ENCODE results near the gene C16orf46. TPM values are rescaled to one million over a fixed set of nuclear protein-coding genes. Genes with fewer than 3 reads are reported as not detected.

The C16orf46 gene
- total and polyA plus RNA-seq, 2 of the 13 experiments (the other 11 are each of a cell fraction or from before 2014, with no cell fraction given) = 0.38 to 0.55 TPM

DNA sequence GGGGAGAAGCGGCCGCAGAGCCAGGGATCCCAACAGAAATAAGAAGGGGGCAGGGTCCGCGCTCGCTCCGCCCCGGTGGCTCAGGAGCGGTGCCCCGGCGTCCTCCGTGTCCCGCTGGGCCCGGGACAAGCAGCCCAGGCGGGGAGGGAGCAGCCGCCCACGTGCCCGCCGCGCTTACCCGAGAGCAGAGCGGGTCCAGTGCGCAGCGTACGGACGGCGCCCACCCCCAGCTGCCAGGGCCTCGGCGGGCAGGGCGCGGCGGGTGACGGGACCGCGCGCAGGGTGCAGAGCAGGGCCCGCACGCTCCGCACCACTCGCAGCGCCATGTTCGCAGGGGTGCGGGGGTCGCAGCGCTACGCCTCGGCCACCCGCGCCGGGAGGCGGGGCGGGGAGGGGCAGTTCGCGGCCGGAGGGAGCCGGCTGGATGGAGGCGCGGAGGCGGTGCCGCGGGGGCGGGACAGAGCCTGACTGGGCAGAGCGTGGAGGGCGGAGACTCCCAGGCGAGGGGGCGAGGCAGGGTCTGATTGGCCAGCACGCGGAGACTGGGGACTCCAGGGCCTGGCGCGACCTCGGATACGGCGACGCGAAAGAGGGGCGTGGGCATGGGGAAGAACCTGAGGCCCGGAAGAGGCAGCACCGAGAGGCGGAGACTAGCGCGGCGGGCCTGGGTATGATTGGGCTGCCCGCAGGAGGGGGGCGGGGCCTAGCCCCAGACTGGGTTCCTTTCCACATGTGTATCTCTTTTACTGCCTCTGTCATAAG, 19.1 kb upstream of the C16orf46 start, which contains the start of gene GCSH (continued):
- TF ChIP-seq, protein P1, sequence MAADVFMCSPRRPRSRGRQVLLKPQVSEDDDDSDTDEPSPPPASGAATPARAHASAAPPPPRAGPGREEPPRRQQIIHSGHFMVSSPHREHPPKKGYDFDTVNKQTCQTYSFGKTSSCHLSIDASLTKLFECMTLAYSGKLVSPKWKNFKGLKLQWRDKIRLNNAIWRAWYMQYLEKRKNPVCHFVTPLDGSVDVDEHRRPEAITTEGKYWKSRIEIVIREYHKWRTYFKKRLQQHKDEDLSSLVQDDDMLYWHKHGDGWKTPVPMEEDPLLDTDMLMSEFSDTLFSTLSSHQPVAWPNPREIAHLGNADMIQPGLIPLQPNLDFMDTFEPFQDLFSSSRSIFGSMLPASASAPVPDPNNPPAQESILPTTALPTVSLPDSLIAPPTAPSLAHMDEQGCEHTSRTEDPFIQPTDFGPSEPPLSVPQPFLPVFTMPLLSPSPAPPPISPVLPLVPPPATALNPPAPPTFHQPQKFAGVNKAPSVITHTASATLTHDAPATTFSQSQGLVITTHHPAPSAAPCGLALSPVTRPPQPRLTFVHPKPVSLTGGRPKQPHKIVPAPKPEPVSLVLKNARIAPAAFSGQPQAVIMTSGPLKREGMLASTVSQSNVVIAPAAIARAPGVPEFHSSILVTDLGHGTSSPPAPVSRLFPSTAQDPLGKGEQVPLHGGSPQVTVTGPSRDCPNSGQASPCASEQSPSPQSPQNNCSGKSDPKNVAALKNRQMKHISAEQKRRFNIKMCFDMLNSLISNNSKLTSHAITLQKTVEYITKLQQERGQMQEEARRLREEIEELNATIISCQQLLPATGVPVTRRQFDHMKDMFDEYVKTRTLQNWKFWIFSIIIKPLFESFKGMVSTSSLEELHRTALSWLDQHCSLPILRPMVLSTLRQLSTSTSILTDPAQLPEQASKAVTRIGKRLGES (CRISPR knock-in tag; IDR thresholded peaks at IDR 0.05; ENCODE audit: borderline replicate concordance) = no peak
- no peak for TF ChIP-seq NPAS2 (CRISPR knock-in tag; IDR thresholded peaks at IDR 0.05; ENCODE audit: borderline replicate concordance)
- TF ChIP-seq ZFP82 (CRISPR knock-in tag; IDR thresholded peaks at IDR 0.05; ENCODE audit: borderline replicate concordance) = 0 out of 2 replicates have a peak, but pooled peaks have one; percentile 10
- TF ChIP-seq MEIS2 (CRISPR knock-in tag; IDR thresholded peaks at IDR 0.05) = 0 out of 2 replicates have a peak, but pooled peaks have one; percentile 52
- TF ChIP-seq ZNF235 (CRISPR knock-in tag; IDR thresholded peaks at IDR 0.05; ENCODE audit: borderline replicate concordance) = no peak
- TF ChIP-seq MYNN (CRISPR knock-in tag; IDR thresholded peaks at IDR 0.05; ENCODE audit: low read depth) = 0 out of 2 replicates have a peak, but pooled peaks have one; percentile 18
- no peak for TF ChIP-seq U2AF1 (optimal IDR thresholded peaks at IDR 0.05; ENCODE audit: low read depth, low read length)
- no peak for TF ChIP-seq ZNF350 (CRISPR knock-in tag; IDR thresholded peaks at IDR 0.05; ENCODE audit: borderline replicate concordance, low read depth)
- TF ChIP-seq HDAC6 (IDR thresholded peaks at IDR 0.05; ENCODE audit: low read depth, low read length) = no peak
- TF ChIP-seq CBX2 (IDR thresholded peaks at IDR 0.05; ENCODE audit: low read depth, low read length) = no peak
- no peak for TF ChIP-seq CBX2 (CRISPR knock-in tag; IDR thresholded peaks at IDR 0.05; ENCODE audit: low read depth)
- TF ChIP-seq TEAD2 (CRISPR knock-in tag; IDR thresholded peaks at IDR 0.05) = no peak
- TF ChIP-seq, protein P2, sequence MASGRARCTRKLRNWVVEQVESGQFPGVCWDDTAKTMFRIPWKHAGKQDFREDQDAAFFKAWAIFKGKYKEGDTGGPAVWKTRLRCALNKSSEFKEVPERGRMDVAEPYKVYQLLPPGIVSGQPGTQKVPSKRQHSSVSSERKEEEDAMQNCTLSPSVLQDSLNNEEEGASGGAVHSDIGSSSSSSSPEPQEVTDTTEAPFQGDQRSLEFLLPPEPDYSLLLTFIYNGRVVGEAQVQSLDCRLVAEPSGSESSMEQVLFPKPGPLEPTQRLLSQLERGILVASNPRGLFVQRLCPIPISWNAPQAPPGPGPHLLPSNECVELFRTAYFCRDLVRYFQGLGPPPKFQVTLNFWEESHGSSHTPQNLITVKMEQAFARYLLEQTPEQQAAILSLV (CRISPR knock-in tag; IDR thresholded peaks at IDR 0.05; ENCODE audit: borderline replicate concordance) = peak; percentile 82; the same call in 1 of the 2 replicates
- TF ChIP-seq, protein P3, sequence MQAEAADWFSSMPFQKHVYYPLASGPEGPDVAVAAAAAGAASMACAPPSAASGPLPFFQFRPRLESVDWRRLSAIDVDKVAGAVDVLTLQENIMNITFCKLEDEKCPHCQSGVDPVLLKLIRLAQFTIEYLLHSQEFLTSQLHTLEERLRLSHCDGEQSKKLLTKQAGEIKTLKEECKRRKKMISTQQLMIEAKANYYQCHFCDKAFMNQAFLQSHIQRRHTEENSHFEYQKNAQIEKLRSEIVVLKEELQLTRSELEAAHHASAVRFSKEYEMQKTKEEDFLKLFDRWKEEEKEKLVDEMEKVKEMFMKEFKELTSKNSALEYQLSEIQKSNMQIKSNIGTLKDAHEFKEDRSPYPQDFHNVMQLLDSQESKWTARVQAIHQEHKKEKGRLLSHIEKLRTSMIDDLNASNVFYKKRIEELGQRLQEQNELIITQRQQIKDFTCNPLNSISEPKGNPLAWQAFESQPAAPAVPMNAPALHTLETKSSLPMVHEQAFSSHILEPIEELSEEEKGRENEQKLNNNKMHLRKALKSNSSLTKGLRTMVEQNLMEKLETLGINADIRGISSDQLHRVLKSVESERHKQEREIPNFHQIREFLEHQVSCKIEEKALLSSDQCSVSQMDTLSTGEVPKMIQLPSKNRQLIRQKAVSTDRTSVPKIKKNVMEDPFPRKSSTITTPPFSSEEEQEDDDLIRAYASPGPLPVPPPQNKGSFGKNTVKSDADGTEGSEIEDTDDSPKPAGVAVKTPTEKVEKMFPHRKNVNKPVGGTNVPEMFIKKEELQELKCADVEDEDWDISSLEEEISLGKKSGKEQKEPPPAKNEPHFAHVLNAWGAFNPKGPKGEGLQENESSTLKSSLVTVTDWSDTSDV (CRISPR knock-in tag; IDR thresholded peaks at IDR 0.05) = no peak
- TF ChIP-seq ZNF44 (CRISPR knock-in tag; IDR thresholded peaks at IDR 0.05) = no peak
- TF ChIP-seq SMAD1 (CRISPR knock-in tag; IDR thresholded peaks at IDR 0.05; ENCODE audit: borderline replicate concordance, low read depth) = peak; percentile 94; the same call in 1 of the 2 replicates
- TF ChIP-seq, protein P4, sequence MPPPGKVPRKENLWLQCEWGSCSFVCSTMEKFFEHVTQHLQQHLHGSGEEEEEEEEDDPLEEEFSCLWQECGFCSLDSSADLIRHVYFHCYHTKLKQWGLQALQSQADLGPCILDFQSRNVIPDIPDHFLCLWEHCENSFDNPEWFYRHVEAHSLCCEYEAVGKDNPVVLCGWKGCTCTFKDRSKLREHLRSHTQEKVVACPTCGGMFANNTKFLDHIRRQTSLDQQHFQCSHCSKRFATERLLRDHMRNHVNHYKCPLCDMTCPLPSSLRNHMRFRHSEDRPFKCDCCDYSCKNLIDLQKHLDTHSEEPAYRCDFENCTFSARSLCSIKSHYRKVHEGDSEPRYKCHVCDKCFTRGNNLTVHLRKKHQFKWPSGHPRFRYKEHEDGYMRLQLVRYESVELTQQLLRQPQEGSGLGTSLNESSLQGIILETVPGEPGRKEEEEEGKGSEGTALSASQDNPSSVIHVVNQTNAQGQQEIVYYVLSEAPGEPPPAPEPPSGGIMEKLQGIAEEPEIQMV (CRISPR knock-in tag; IDR thresholded peaks at IDR 0.05; ENCODE audit: low read depth) = peak; percentile 85; the same call in 1 of the 2 replicates
- TF ChIP-seq HNF4A (CRISPR knock-in tag; IDR thresholded peaks at IDR 0.05) = no peak

All from HepG2 (cell line).